Endothelial cell of umbilical vein (primary cell): ENCODE results near the gene PIGO.

Experiments used
- CTCF ChIP-seq, 2 donors: IDR thresholded peaks; 1 replicate in 1 of 2; 2 replicates in 1 of 2; pipeline ENCODE4 v1.5.1; 2011; ENCODE audit warnings: low read length in 2 of 2, mild to moderate bottlenecking in 2 of 2, moderate library complexity in 2 of 2, control low read depth in 1 of 2, inconsistent platforms in 1 of 2, low read depth in 1 of 2; ENCODE audit not compliant: insufficient read depth in 1 of 2; ENCODE audit errors: extremely low read depth in 1 of 2
- EZH2 ChIP-seq: IDR thresholded peaks from 2 replicates; pipeline ENCODE4 v1.6.1; 2012; ENCODE audit warnings: borderline replicate concordance, low read depth, mild to moderate bottlenecking, moderate library complexity, low read length, inconsistent platforms; ENCODE audit not compliant: severe bottlenecking
- MAX ChIP-seq: IDR thresholded peaks from 2 replicates; pipeline ENCODE4 v1.6.1; 2011; ENCODE audit not compliant: insufficient read depth, insufficient read length
- POLR2A ChIP-seq: IDR thresholded peaks from 2 replicates; pipeline ENCODE4 v1.6.1; 2012; ENCODE audit warnings: low read depth, mild to moderate bottlenecking, control low read depth, low read length
- POLR2AphosphoS5 ChIP-seq: IDR thresholded peaks from 2 replicates; pipeline ENCODE4 v1.6.1; 2012; ENCODE audit warnings: low read depth, mild to moderate bottlenecking, control low read depth, low read length, moderate library complexity; ENCODE audit not compliant: insufficient read depth

GRCh38 chr9:35134920-35135319 is 38.5 kb upstream of the PIGO start:
- TF ChIP-seq CTCF (IDR thresholded peaks at IDR 0.05; ENCODE audit: extremely low read depth in 1 of 2, insufficient read depth in 1 of 2, low read depth in 1 of 2, low read length in 2 of 2): no peak
- no peak for TF ChIP-seq EZH2
- no peak for TF ChIP-seq POLR2AphosphoS5
- TF ChIP-seq POLR2A: no peak
- TF ChIP-seq MAX: no peak
